Measurements from ENCODE around the gene DIP2C.

The DIP2C gene

GRCh38 chr10:559767-560047, 129.8 kb downstream of the DIP2C start:
- Histone ChIP-seq H3K4me1 (ENCODE audit: insufficient read depth, low read length, poor library complexity, severe bottlenecking) (no peaks in the 10 kb centered on the region), H3K9ac (ENCODE audit: low read depth, low read length, poor library complexity, severe bottlenecking) (no peak overlapping the region), H3K4me3 (ENCODE audit: low read length, poor library complexity, severe bottlenecking) (no peak overlapping the region), H3F3A (ENCODE audit: low read depth) (no peaks in the 10 kb centered on the region), H3K79me2 (ENCODE audit: insufficient read depth, low read length) (no peaks in the 10 kb centered on the region), H3K4me2 (ENCODE audit: low read depth, low read length, poor library complexity, severe bottlenecking) (no peak overlapping the region), H3K9me3 (ENCODE audit: insufficient read depth, low read depth, low read length) (0 out of 2 replicates have a peak, but pooled peaks cover 3% of the 10 kb centered on the region), H3K9me2 (replicated peaks; ENCODE audit: low read depth, low read length) (no peaks in the 10 kb centered on the region), H3K27me3 (ENCODE audit: insufficient read depth, low read length, poor library complexity, severe bottlenecking) (no peaks in the 10 kb centered on the region), H4K20me1 (ENCODE audit: insufficient read depth, low read length, poor library complexity, severe bottlenecking) (no peaks in the 10 kb centered on the region), H3K36me3 (ENCODE audit: insufficient read depth, low read length) (no peaks in the 10 kb centered on the region), H2AFZ (ENCODE audit: low read length) (no peak overlapping the region)
- TF ChIP-seq EZH2phosphoT487 (IDR thresholded peaks at IDR 0.05; ENCODE audit: borderline replicate concordance) (no peak), CTCF (conservative IDR thresholded peaks at IDR 0.05; ENCODE audit: low read length) (no peak)

GRCh38 chr10:558891-559766, 130.3 kb downstream of the DIP2C start:
- Histone ChIP-seq H4K20me1 (ENCODE audit: insufficient read depth, low read length, poor library complexity, severe bottlenecking) (no peaks in the 10 kb centered on the region), H3K9me2 (replicated peaks; ENCODE audit: low read depth, low read length) (no peaks in the 10 kb centered on the region), H3F3A (ENCODE audit: low read depth) (no peaks in the 10 kb centered on the region), H3K9me3 (ENCODE audit: insufficient read depth, low read depth, low read length) (0 out of 2 replicates have a peak, but pooled peaks cover 2% of the 10 kb centered on the region), H3K4me2 (ENCODE audit: low read depth, low read length, poor library complexity, severe bottlenecking) (no peak overlapping the region), H2AFZ (ENCODE audit: low read length) (no peak overlapping the region), H3K79me2 (ENCODE audit: insufficient read depth, low read length) (no peaks in the 10 kb centered on the region), H3K4me3 (ENCODE audit: low read length, poor library complexity, severe bottlenecking) (no peak overlapping the region), H3K4me1 (ENCODE audit: insufficient read depth, low read length, poor library complexity, severe bottlenecking) (no peaks in the 10 kb centered on the region), H3K36me3 (ENCODE audit: insufficient read depth, low read length) (no peaks in the 10 kb centered on the region), H3K27me3 (ENCODE audit: insufficient read depth, low read length, poor library complexity, severe bottlenecking) (no peaks in the 10 kb centered on the region), H3K9ac (ENCODE audit: low read depth, low read length, poor library complexity, severe bottlenecking) (no peak overlapping the region)
- no peak for TF ChIP-seq EZH2phosphoT487 (IDR thresholded peaks at IDR 0.05; ENCODE audit: borderline replicate concordance)
- no peak for TF ChIP-seq CTCF (conservative IDR thresholded peaks at IDR 0.05; ENCODE audit: low read length)

GRCh38 chr10:558364-558763, 131.1 kb downstream of the DIP2C start:
- no peaks in the 10 kb centered on the region for H3K79me2 ChIP-seq (ENCODE audit: insufficient read depth, low read length)
- H3K9ac ChIP-seq (ENCODE audit: low read depth, low read length, poor library complexity, severe bottlenecking) = no peak overlapping the region
- H3K4me1 ChIP-seq (ENCODE audit: insufficient read depth, low read length, poor library complexity, severe bottlenecking) = no peaks in the 10 kb centered on the region
- H3K4me2 ChIP-seq (ENCODE audit: low read depth, low read length, poor library complexity, severe bottlenecking) = no peak overlapping the region
- no peak overlapping the region for H3K4me3 ChIP-seq (ENCODE audit: low read length, poor library complexity, severe bottlenecking)
- no peaks in the 10 kb centered on the region for H3K9me2 ChIP-seq (replicated peaks; ENCODE audit: low read depth, low read length)
- no peaks in the 10 kb centered on the region for H3K27me3 ChIP-seq (ENCODE audit: insufficient read depth, low read length, poor library complexity, severe bottlenecking)
- no peaks in the 10 kb centered on the region for H3F3A ChIP-seq (ENCODE audit: low read depth)
- no peaks in the 10 kb centered on the region for H4K20me1 ChIP-seq (ENCODE audit: insufficient read depth, low read length, poor library complexity, severe bottlenecking)
- no peak for TF ChIP-seq EZH2phosphoT487 (IDR thresholded peaks at IDR 0.05; ENCODE audit: borderline replicate concordance)
- no peaks in the 10 kb centered on the region for H3K36me3 ChIP-seq (ENCODE audit: insufficient read depth, low read length)
- no peaks in the 10 kb centered on the region for H3K9me3 ChIP-seq (ENCODE audit: insufficient read depth, low read depth, low read length)
- no peak overlapping the region for H2AFZ ChIP-seq (ENCODE audit: low read length)

Data from Loucy (cell line).